Activated CD4-positive, CD25-positive, alpha-beta regulatory T cell treated with anti-CD3 and anti-CD28 coated beads, Interleukin-2, amount 50 U/mL, for 24 hours (primary cell): Measurements from ENCODE around the gene ABCA6.
"Not testable (repeated sequence)": the region's sequence is repeated elsewhere in the genome, so short reads cannot be mapped to it uniquely, and the experiment has no call there.

Source experiments
- ATAC-seq, 2 donors: fragments of 150-1000 bp; cut with Tn5 transposase; one replicate each; pipeline ENCODE4 v1.10.0; 2021; ENCODE audit warnings: mild to moderate bottlenecking in 1 of 2, moderate library complexity in 1 of 2

The ABCA6 gene

GRCh38 chr17:69141431-69142174 is at the start of gene ABCA6:
Gene ABCA6, minus strand, starts transcription at chr17:69141895. Its CDS starts 1,192 bp downstream, at chr17:69140703.
- ATAC-seq: no peak

- no peak for ATAC-seq
Observed at GRCh38 chr17:69188796-69189195, 47.1 kb upstream of the ABCA6 start.

- no peak for ATAC-seq
Observed at GRCh38 chr17:69188064-69188463, 46.4 kb upstream of the ABCA6 start.

- no peak for ATAC-seq
Observed at GRCh38 chr17:69187294-69187693, 45.6 kb upstream of the ABCA6 start.

GRCh38 chr17:69179227-69179952 is 37.7 kb upstream of the ABCA6 start:
- ATAC-seq: no peak

- no peak for ATAC-seq
Observed at GRCh38 chr17:69176457-69176795, 34.7 kb upstream of the ABCA6 start.

- ATAC-seq: no peak
Observed at GRCh38 chr17:69175625-69176456, 34.1 kb upstream of the ABCA6 start.

- no peak for ATAC-seq
Observed at GRCh38 chr17:69175262-69175624, 33.5 kb upstream of the ABCA6 start.

- no peak for ATAC-seq
Observed at GRCh38 chr17:69173118-69173517, 31.4 kb upstream of the ABCA6 start.

- no peak for ATAC-seq
Observed at GRCh38 chr17:69170377-69170776, 28.7 kb upstream of the ABCA6 start.

GRCh38 chr17:69168642-69169041 is 26.9 kb upstream of the ABCA6 start:
- not testable (repeated sequence) for ATAC-seq

GRCh38 chr17:69166957-69167356 is 25.3 kb upstream of the ABCA6 start:
- no peak for ATAC-seq

GRCh38 chr17:69164206-69164605 is 22.5 kb upstream of the ABCA6 start:
- no peak for ATAC-seq

- no peak for ATAC-seq
Observed at GRCh38 chr17:69159418-69159817, 17.7 kb upstream of the ABCA6 start.

GRCh38 chr17:69154267-69154666 is 12.6 kb upstream of the ABCA6 start:
- ATAC-seq: no peak

GRCh38 chr17:69150333-69150732 is 8.6 kb upstream of the ABCA6 start:
- no peak for ATAC-seq

GRCh38 chr17:69147460-69147859 is 5.8 kb upstream of the ABCA6 start:
- no peak for ATAC-seq

- ATAC-seq: no peak
Observed at GRCh38 chr17:69144331-69145255, 2.9 kb upstream of the ABCA6 start.

- no peak for ATAC-seq
Observed at GRCh38 chr17:69143683-69144231, 2.1 kb upstream of the ABCA6 start.

- no peak for ATAC-seq
Observed at GRCh38 chr17:69143151-69143550, 1.5 kb upstream of the ABCA6 start.

GRCh38 chr17:69142175-69142802 is 594 bp upstream of the ABCA6 start:
- ATAC-seq: no peak

GRCh38 chr17:69134112-69134511 is 7.6 kb downstream of the ABCA6 start:
- ATAC-seq: no peak
